Activated naive CD4-positive, alpha-beta T cell treated with anti-CD3 and anti-CD28 coated beads for 36 hours (primary cell): ENCODE measurements around the gene MGLL. TPM values are rescaled to one million over a fixed set of nuclear protein-coding genes. Genes with fewer than 3 reads are reported as not detected.

ENCODE experiments used
- CTCF ChIA-PET: fragments of 350-600 bp; sonication (Branson Sonifier 250); formaldehyde crosslinking; loops from one replicate; lab custom pipeline; 2021; ENCODE audit warnings: antibody characterized with exemption; lab: Charles Lee
- DNase-seq: peaks from one replicate; pipeline ENCODE4 v3.0.0-alpha.2; 2020
- H3K27ac Mint-ChIP-seq: one replicate; pipeline ENCODE4 v1.8.0; 2021; ENCODE audit warnings: mild to moderate bottlenecking, mixed read lengths
- H3K27me3 Mint-ChIP-seq: one replicate; pipeline ENCODE4 v1.8.0; 2021; ENCODE audit warnings: low read depth, mixed read lengths
- H3K36me3 Mint-ChIP-seq: one replicate; pipeline ENCODE4 v1.8.0; 2021; ENCODE audit warnings: low read depth, mixed read lengths
- H3K4me1 Mint-ChIP-seq: one replicate; pipeline ENCODE4 v1.8.0; 2021; ENCODE audit warnings: low read depth, mixed read lengths
- H3K4me3 Mint-ChIP-seq: one replicate; pipeline ENCODE4 v1.8.0; 2021; ENCODE audit warnings: mild to moderate bottlenecking, moderate library complexity, mixed read lengths
- H3K9me3 Mint-ChIP-seq: one replicate; pipeline ENCODE4 v1.8.0; 2021; ENCODE audit warnings: mixed read lengths
- intact Hi-C: fragments of 100-400 bp; cut with micrococcal nuclease; formaldehyde crosslinking; loops from one replicate; pipeline ENCODE4 v1.15.1; 2023
- total RNA-seq, 2 experiments: library from RNA; stranded (reverse); gene quantifications; one replicate each; pipeline ENCODE4 v1.2.3, GENCODE V29; 2021

The MGLL gene
- total RNA-seq, 2 experiments from 2014 or later: 0.14 to 0.25 TPM

DNA sequence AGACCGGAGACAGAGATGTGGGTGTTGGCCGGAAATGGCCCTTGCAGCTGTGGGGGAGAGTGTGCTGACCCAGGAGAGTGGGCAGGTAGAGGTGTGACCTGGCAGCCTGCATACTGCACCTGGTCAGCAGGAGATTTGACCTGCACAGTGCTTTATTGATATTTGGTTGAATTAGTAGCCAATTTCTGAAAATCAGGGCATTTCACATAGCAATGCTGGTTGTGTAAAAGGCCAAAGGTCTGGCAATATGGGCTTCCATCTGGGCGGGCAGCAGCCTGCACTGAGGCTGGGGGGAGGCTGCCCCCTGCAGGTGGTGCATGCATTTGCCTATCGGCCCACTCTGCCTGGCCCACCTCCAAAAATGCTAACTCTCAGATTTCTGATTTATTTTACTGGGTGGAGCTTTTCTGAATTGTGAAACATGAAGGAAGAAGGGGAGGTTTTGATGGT lies 9.4 kb upstream of the MGLL start:
- CTCF ChIA-PET: interaction anchor here (0.8 to 2.0 kb wide), 3 partner anchors 11 to 135 kb away, joined by 3 to 4 read pairs (median 4); no protein-coding TSS in a partner anchor
- DNase-seq: peak; percentile 17
- H3K27me3 Mint-ChIP-seq: peaks cover 22% of the 10 kb centered on the region
- H3K27ac Mint-ChIP-seq: no peak overlapping the region
- no peak overlapping the region for H3K4me3 Mint-ChIP-seq
- no peaks in the 10 kb centered on the region for H3K4me1 Mint-ChIP-seq
- intact Hi-C loops: no loop called here
- no peaks in the 10 kb centered on the region for H3K36me3 Mint-ChIP-seq
- peaks cover 31% of the 10 kb centered on the region for H3K9me3 Mint-ChIP-seq

DNA sequence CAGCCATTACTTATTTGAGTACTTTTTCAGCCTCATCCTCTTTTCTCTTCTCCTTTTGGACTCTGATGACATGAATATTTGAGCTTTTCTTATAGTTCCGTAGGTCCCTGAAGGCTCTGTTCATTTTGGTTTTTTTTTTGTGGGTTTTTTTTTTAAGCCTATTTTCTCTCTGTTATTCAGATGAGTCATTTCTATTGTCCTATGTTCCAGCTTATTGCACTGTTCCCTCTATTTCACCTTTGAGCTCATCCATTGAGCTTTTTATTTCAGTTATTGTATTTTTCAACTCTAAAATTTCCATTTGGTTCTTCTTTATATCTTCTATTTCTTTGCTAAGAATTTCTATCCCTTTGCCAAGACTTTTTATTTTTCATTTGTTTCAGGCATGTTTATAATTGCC lies 7.2 kb upstream of the MGLL start:
- H3K36me3 Mint-ChIP-seq: no peaks in the 10 kb centered on the region
- CTCF ChIA-PET: no interaction called here
- no peaks in the 10 kb centered on the region for H3K4me1 Mint-ChIP-seq
- DNase-seq: no peak
- H3K27me3 Mint-ChIP-seq: peaks cover 35% of the 10 kb centered on the region
- intact Hi-C loops: loop anchor here (5.0 to 10.0 kb wide), 2 partner anchors 177 to 255 kb away; no protein-coding TSS in a partner anchor
- H3K9me3 Mint-ChIP-seq: peaks cover 31% of the 10 kb centered on the region
- H3K4me3 Mint-ChIP-seq: no peak overlapping the region
- no peak overlapping the region for H3K27ac Mint-ChIP-seq

DNA sequence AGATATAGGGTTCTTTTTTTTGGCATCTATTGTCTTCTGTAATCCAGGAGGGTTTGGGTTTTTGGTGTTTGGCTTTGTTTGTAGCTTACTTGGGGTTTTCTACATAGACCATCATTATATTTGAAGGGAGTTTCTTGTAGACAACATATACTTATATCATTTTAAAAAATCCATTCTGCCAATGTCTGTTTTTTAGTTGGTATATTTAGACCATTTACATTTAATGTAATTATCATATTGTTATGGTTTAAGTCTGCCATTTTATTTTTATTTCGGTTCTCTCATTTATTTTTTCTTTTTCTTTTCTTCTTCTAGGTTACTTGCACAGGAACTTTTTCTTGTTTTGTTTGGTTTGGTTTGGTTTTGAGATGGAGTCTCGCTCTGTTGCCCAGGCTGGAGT lies 5.5 kb upstream of the MGLL start:
- H3K4me1 Mint-ChIP-seq: no peaks in the 10 kb centered on the region
- no peaks in the 10 kb centered on the region for H3K36me3 Mint-ChIP-seq
- no peak overlapping the region for H3K27ac Mint-ChIP-seq
- H3K4me3 Mint-ChIP-seq: no peak overlapping the region
- CTCF ChIA-PET: no interaction called here
- intact Hi-C loops: loop anchor here (5.0 to 10.0 kb wide), 2 partner anchors 176 to 253 kb away; no protein-coding TSS in a partner anchor
- H3K9me3 Mint-ChIP-seq: peaks cover 29% of the 10 kb centered on the region
- H3K27me3 Mint-ChIP-seq: peaks cover 45% of the 10 kb centered on the region
- no peak for DNase-seq

DNA sequence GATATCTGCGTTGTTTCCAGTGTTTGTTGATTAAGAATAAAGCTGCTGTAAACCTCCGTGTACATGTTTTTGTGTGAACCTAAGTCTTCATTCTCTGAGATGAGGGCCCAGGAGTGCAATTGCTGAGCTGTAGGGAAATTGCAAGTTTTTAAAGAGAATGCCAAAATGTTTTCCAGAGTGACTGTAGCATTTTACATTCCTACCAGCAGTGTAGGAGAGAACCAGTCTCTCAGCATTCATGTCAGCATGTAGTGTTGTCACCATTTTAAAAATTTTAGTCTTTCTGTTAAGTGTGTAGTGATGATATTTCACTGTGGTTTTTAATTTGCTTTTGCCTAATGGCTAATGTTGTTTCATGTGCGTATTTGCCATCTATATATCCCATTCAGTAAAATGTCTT lies 3.4 kb upstream of the MGLL start:
- Mint-ChIP-seq H3K4me1 (peaks cover 4% of the 10 kb centered on the region), H3K9me3 (peaks cover 29% of the 10 kb centered on the region), H3K4me3 (no peak overlapping the region), H3K27ac (no peak overlapping the region), H3K36me3 (no peaks in the 10 kb centered on the region), H3K27me3 (peaks cover 57% of the 10 kb centered on the region)
- DNase-seq: no peak
- CTCF ChIA-PET: interaction anchor here (1.2 kb wide), 1 partner anchor 12 kb away, joined by 3 read pairs; no protein-coding TSS in a partner anchor
- intact Hi-C loops: loop anchor here (5.0 to 10.0 kb wide), 2 partner anchors 173 to 251 kb away; no protein-coding TSS in a partner anchor

DNA sequence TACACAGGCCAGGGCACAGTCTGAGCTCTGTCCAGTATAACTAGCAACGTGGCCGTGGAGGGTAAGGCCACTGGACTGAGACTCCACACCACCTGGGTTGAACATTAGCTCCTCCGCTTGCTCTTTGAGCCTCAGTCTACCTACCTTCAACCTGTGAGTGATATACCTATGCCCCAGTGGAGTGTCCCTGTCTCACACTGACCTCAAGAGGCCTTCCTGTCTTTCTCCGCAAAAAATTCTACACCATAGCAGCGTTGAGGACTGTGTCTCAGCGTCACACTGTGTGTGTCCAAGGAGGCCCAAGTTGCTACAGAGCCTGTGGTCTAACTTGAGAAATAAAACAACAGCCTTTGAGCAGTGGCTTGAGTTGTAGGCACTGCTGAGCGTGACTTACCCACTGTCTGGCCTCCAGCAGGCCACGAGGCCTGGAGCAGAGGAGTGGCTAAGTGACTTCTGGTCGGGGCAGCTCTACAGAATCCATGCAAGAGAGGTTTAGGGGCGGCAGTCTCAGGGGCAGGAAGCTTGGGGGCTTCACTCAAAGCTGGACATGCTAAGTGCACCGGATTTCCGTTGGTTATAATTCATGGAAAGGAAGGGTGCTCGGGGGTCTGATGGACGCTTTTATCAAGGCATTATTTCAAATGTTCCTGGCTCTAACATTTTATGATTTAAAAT lies 2.0 kb upstream of the MGLL start:
- no peak for DNase-seq
- Mint-ChIP-seq H3K27ac (no peak overlapping the region), H3K4me1 (peaks cover 4% of the 10 kb centered on the region), H3K36me3 (no peaks in the 10 kb centered on the region), H3K27me3 (peaks cover 59% of the 10 kb centered on the region), H3K4me3 (no peak overlapping the region), H3K9me3 (peaks cover 15% of the 10 kb centered on the region)
- intact Hi-C loops: loop anchor here (10.0 kb wide), 1 partner anchor 249 kb away; no protein-coding TSS in a partner anchor
- CTCF ChIA-PET: interaction anchor here (0.6 kb wide), 1 partner anchor 29 kb away, joined by 3 read pairs; no protein-coding TSS in a partner anchor

DNA sequence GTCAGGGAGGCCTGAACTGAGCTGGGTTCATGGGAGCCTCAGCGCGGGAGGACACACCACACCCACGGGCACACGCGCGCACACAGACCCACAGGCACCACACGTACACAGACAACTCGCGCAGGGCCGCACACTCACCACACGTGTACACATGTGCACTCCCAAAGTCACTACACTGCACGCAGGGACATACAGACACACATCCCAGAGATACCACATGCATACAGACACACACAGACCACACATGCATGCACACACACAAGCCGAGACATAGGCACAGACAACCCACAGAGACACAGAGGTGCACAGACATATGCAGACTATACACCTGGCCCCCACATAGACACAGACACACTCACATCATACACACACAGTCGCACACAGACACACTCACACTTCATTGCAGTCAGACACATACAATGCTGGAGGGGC lies 1.1 kb upstream of the MGLL start:
- Mint-ChIP-seq H3K9me3 (peaks cover 9% of the 10 kb centered on the region), H3K27me3 (peaks cover 59% of the 10 kb centered on the region), H3K27ac (no peak overlapping the region), H3K36me3 (no peaks in the 10 kb centered on the region), H3K4me1 (peaks cover 4% of the 10 kb centered on the region), H3K4me3 (peak overlapping the region; percentile 17)
- CTCF ChIA-PET: no interaction called here
- DNase-seq: no peak
- intact Hi-C loops: loop anchor here (10.0 kb wide), 1 partner anchor 249 kb away; no protein-coding TSS in a partner anchor

DNA sequence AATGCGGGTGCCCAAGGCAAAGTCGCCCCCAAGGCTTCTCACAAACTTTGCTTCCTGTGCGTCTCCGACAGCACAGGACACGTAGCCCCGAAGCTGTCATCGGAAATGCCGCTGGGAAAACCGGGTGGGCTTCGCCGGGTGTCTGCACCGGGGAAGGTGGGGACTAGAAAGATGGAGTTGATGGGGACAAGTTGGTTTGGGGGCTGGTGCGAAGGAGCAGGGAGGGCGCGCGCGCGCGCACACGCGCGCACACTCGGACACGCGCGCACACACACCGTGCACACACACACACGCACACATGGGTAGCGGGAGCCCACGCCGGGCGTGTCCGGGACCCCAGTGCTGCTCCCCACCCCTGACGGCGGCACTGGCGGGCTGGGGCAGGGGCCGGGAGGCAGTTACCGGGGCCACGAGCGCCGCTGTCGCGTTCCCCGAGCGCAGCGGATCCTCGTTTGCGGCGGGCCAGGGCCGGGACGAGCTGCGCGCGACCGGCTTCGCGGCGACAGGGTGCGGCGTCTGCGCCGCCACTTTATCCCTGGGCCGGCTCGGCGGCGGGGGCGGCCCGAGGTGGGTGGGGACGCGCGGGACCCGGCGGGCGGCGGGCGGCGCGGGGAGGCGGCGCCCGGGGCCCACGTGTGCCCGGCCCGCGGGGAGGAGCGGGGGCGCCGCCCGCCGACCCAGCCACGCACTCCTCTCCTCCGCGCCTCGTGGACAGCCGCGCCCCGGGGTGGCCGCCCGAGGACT lies 539 bp upstream of the MGLL start:
- Mint-ChIP-seq H3K27ac (no peak overlapping the region), H3K4me1 (peaks cover 4% of the 10 kb centered on the region), H3K4me3 (peak overlapping the region; percentile 68), H3K27me3 (peaks cover 59% of the 10 kb centered on the region), H3K9me3 (peaks cover 3% of the 10 kb centered on the region), H3K36me3 (no peaks in the 10 kb centered on the region)
- intact Hi-C loops: loop anchor here (10.0 kb wide), 1 partner anchor 248 kb away; no protein-coding TSS in a partner anchor
- DNase-seq: peak; percentile 8
- CTCF ChIA-PET: no interaction called here

DNA sequence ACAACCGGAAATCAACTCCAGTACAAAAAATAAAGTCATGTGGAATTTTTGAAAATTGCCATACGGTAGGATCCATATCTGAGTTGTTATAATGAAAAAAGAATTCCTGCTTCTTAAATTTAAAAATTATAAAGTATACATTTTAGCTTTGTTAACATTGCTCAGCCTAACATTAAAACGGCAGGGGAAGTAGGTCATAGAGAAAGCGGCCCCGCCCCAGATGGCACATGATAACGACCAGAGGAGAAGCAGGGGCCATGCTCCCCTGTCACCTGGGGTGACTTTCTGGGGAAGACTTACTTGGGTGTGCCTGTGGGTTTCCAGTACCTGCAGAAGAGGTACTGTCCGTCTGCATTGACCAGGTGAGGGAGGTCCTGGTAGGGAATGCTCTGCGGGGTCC lies 921 bp downstream of the MGLL start:
- no peaks in the 10 kb centered on the region for H3K9me3 Mint-ChIP-seq
- no peaks in the 10 kb centered on the region for H3K36me3 Mint-ChIP-seq
- H3K27ac Mint-ChIP-seq: no peak overlapping the region
- intact Hi-C loops: loop anchor here (10.0 kb wide), 1 partner anchor 247 kb away; no protein-coding TSS in a partner anchor
- CTCF ChIA-PET: interaction anchor here (1.2 kb wide), 1 partner anchor 11 kb away, joined by 4 read pairs; no protein-coding TSS in a partner anchor
- no peak overlapping the region for H3K4me3 Mint-ChIP-seq
- no peak for DNase-seq
- H3K4me1 Mint-ChIP-seq: peaks cover 4% of the 10 kb centered on the region
- H3K27me3 Mint-ChIP-seq: peaks cover 52% of the 10 kb centered on the region

DNA sequence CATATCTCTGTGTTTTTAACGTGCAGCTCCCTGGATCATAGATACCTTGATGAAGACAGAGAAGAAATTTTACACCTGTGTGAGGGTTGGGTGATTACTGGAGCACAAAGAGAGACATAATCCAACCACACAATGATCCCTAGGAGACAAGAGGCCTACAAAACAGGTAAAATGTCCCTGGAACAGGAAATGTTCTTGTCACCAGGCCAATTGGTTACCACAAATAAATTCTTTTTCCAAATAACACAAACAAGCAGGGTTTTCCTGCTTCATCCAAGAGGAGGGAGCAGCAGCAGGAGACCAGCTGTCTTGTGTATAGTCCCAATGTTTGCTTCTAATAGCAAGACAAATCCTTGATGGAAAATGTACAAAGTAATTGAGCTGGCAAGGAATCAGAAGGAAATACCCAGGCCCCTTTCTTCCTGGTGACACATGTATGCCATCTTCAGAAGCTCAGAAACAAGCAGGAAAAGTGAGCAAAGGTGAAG lies 1.4 kb downstream of the MGLL start:
- Mint-ChIP-seq H3K27ac (no peak overlapping the region), H3K9me3 (no peaks in the 10 kb centered on the region), H3K4me1 (peaks cover 4% of the 10 kb centered on the region), H3K36me3 (no peaks in the 10 kb centered on the region), H3K4me3 (no peak overlapping the region), H3K27me3 (peaks cover 50% of the 10 kb centered on the region)
- CTCF ChIA-PET: interaction anchor here (1.2 kb wide), 1 partner anchor 11 kb away, joined by 4 read pairs; no protein-coding TSS in a partner anchor
- no peak for DNase-seq
- intact Hi-C loops: loop anchor here (10.0 kb wide), 1 partner anchor 246 kb away; no protein-coding TSS in a partner anchor

DNA sequence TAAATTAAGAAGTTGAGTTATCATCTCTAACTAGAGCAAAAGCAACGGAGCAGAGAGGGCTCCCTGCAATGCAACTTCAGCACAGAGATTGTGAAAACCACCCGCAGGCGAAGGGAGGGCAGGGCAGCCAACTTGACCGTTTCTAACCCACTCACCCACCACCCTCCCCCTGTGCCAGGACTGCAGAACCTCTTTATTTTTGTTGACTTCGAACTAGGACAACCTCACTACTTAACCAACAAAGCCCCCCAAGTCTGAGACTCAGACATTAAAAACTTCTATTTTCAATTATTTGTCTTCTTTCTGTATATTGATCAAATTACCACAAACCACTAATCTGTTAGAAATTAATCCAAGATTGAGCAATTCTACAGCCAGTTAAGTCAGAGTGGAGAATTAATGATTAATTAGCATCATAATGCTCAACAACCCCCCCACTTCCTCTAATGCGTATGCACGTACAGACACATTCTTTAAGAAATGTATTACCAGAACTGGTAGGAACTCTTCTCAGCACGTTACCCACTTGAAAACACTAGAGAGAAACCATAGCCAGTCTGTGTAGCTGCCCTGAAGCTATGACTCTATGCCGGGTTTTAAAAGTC lies 2.0 kb downstream of the MGLL start:
- intact Hi-C loops: loop anchor here (10.0 kb wide), 1 partner anchor 246 kb away; no protein-coding TSS in a partner anchor
- DNase-seq: no peak
- H3K27ac Mint-ChIP-seq: no peak overlapping the region
- peaks cover 45% of the 10 kb centered on the region for H3K27me3 Mint-ChIP-seq
- no peak overlapping the region for H3K4me3 Mint-ChIP-seq
- CTCF ChIA-PET: interaction anchor here (1.2 kb wide), 1 partner anchor 12 kb away, joined by 4 read pairs; no protein-coding TSS in a partner anchor
- H3K36me3 Mint-ChIP-seq: no peaks in the 10 kb centered on the region
- H3K9me3 Mint-ChIP-seq: no peaks in the 10 kb centered on the region
- H3K4me1 Mint-ChIP-seq: peaks cover 4% of the 10 kb centered on the region

DNA sequence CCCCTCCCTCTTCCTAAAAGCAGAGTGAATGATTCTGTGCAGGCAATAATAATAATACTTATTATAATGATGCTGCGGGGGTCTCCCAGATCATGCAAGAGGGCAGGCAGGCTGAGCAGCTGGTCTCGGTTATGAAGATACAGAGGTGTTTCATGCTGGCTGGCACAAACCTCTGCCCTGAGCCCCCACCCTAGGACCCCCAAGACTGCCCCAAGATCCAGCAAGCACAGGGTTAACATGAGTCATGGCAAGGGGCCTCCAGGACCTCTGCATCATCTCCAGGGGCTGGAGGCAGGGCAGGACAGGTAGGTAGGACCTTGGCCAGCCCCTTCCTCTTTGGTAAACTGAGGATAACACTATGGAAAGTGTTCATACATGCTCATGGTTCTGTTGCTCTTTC lies 2.7 kb downstream of the MGLL start:
- intact Hi-C loops: loop anchor here (10.0 kb wide), 1 partner anchor 245 kb away; no protein-coding TSS in a partner anchor
- Mint-ChIP-seq H3K27ac (no peak overlapping the region), H3K4me1 (peaks cover 4% of the 10 kb centered on the region), H3K4me3 (no peak overlapping the region), H3K27me3 (peaks cover 41% of the 10 kb centered on the region), H3K36me3 (no peaks in the 10 kb centered on the region), H3K9me3 (no peaks in the 10 kb centered on the region)
- CTCF ChIA-PET: no interaction called here
- no peak for DNase-seq
